ENCODE data around the gene NDUFB11.

NDUFB11 gene

GRCh38 chrX:47101206-47101605 is 43.3 kb downstream of the NDUFB11 start:
- no peaks in the 10 kb centered on the region for H3K4me1 Mint-ChIP-seq (ENCODE audit: low read depth)
- H3K9me3 Mint-ChIP-seq, result no peaks in the 10 kb centered on the region
- H3K27me3 Mint-ChIP-seq, result no peaks in the 10 kb centered on the region
- no peak overlapping the region for H3K4me3 Mint-ChIP-seq
- no peak overlapping the region for H3K27ac Mint-ChIP-seq
- H3K36me3 Mint-ChIP-seq (ENCODE audit: low read depth), result no peaks in the 10 kb centered on the region
- intact Hi-C loops (cut with micrococcal nuclease), result no loop called here

- H3K4me3 Mint-ChIP-seq, result no peak overlapping the region
- no peaks in the 10 kb centered on the region for H3K36me3 Mint-ChIP-seq (ENCODE audit: low read depth)
- no peak overlapping the region for H3K27ac Mint-ChIP-seq
- H3K27me3 Mint-ChIP-seq, result no peaks in the 10 kb centered on the region
- no peaks in the 10 kb centered on the region for H3K4me1 Mint-ChIP-seq (ENCODE audit: low read depth)
- intact Hi-C loops (cut with micrococcal nuclease), result no loop called here
- H3K9me3 Mint-ChIP-seq, result no peaks in the 10 kb centered on the region
These were observed 46.0 kb downstream of the NDUFB11 start for GRCh38 chrX:47098338-47099094.

- Mint-ChIP-seq H3K27ac (no peak overlapping the region), H3K9me3 (no peaks in the 10 kb centered on the region), H3K27me3 (no peaks in the 10 kb centered on the region), H3K36me3 (ENCODE audit: low read depth) (no peaks in the 10 kb centered on the region), H3K4me3 (no peak overlapping the region), H3K4me1 (ENCODE audit: low read depth) (no peaks in the 10 kb centered on the region)
- intact Hi-C loops (cut with micrococcal nuclease), result no loop called here
These were observed 47.5 kb downstream of the NDUFB11 start for GRCh38 chrX:47097018-47097417.

GRCh38 chrX:47093860-47094259 is 50.6 kb downstream of the NDUFB11 start:
- H3K4me3 Mint-ChIP-seq, result no peak overlapping the region
- H3K27ac Mint-ChIP-seq, result no peak overlapping the region
- no peaks in the 10 kb centered on the region for H3K4me1 Mint-ChIP-seq (ENCODE audit: low read depth)
- H3K27me3 Mint-ChIP-seq, result no peaks in the 10 kb centered on the region
- no peaks in the 10 kb centered on the region for H3K9me3 Mint-ChIP-seq
- intact Hi-C loops (cut with micrococcal nuclease), result loop anchor here (5.0 kb wide), 1 partner anchor 292 kb away; no protein-coding TSS in a partner anchor
- no peaks in the 10 kb centered on the region for H3K36me3 Mint-ChIP-seq (ENCODE audit: low read depth)

GRCh38 chrX:47093248-47093647 is 51.3 kb downstream of the NDUFB11 start:
- H3K36me3 Mint-ChIP-seq (ENCODE audit: low read depth), result no peaks in the 10 kb centered on the region
- H3K4me3 Mint-ChIP-seq, result no peak overlapping the region
- no peak overlapping the region for H3K27ac Mint-ChIP-seq
- H3K4me1 Mint-ChIP-seq (ENCODE audit: low read depth), result no peaks in the 10 kb centered on the region
- no peaks in the 10 kb centered on the region for H3K9me3 Mint-ChIP-seq
- no peaks in the 10 kb centered on the region for H3K27me3 Mint-ChIP-seq
- intact Hi-C loops (cut with micrococcal nuclease), result loop anchor here (5.0 kb wide), 1 partner anchor 291 kb away; no protein-coding TSS in a partner anchor
